Activated CD8-positive, alpha-beta memory T cell treated with anti-CD3 and anti-CD28 coated beads, Interleukin-2, amount 50 U/mL, for 4 hours (primary cell): ENCODE data around the gene C1QTNF1.

ENCODE experiments used
- DNase-seq: peaks from one replicate; pipeline ENCODE4 v3.0.0-alpha.2; 2020

The C1QTNF1 gene

DNA sequence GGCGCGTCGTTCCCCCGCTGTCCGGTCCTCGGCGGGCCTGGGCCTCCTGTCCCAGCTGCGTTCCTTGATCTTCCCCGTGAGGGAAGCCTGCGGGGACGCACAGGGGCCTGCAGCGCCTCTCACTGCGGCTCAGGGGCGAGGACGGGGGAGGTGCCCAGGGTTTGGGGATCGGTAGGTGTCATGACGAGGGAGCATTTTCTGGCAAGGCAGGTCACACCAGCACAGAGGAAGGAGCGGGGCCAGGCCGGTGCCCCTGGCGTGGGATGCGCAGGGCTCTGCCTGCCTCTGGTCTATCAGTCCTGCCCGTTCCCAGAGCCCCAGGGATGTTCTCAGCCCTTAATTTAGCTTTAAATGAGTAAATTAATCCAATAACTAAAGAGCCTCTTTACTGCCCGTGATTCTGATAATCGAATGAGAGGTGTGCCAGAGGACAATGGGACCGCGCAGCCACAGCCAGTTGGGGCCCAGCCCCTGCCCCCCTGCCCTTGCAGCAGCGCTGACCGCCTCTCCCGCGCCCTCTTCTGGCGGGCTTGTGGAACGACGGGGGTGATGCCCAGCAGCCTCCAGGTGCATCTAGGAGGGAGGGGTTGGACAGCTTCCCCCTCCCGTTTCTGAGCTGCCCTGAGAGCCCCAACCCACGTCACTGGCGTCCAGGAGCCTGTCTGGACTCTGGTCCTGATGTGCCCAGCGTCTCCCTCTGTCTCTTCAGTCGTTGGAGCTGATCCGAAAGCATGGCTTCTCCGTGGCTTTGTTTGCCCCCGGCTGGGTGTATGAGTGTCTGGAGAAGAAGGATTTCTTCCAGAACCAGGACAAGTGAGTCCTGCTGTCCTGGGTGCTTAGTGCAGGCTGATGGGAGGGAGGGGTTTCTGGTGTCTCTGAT lies 58.6 kb downstream of the C1QTNF1 start:
- DNase-seq = peak; percentile 38

DNA sequence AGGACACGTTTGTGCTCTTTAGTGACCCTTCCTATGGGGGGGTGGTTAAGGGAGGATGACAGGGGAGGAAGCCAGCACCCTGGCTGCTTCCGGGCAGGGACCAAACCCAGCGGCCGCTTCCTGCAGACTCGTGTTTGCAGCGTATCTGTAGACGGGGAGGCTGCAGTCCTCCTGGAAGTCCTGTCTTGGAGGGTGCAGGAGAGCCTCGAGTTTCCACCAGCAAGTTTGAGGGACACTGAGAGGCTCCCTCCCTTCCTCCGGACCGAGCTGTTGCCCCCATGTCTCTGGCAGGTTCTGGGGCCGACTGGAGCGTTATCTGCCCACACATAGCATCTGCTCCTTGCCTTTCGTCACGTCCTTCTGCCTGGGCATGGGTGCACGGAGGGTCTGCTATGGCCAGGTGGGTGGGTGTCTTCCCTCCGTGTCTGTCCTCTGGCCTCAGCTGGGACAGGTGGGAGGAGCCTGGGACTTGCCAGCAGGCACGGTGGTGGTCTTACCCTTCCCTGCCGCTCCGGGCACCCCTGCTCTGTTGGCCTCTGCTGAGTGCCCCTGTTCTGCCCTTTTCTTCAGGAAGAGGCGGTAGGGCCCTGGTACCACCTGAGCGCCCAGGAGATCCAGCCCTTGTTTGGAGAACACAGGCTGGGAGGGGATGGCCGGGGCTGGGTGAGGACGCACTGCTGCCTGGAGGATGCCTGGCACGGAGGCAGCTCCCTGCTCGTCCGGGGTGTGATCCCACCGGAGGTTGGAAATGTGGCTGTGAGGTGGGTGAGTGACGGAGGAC lies 59.4 kb downstream of the C1QTNF1 start:
- DNase-seq = no peak

DNA sequence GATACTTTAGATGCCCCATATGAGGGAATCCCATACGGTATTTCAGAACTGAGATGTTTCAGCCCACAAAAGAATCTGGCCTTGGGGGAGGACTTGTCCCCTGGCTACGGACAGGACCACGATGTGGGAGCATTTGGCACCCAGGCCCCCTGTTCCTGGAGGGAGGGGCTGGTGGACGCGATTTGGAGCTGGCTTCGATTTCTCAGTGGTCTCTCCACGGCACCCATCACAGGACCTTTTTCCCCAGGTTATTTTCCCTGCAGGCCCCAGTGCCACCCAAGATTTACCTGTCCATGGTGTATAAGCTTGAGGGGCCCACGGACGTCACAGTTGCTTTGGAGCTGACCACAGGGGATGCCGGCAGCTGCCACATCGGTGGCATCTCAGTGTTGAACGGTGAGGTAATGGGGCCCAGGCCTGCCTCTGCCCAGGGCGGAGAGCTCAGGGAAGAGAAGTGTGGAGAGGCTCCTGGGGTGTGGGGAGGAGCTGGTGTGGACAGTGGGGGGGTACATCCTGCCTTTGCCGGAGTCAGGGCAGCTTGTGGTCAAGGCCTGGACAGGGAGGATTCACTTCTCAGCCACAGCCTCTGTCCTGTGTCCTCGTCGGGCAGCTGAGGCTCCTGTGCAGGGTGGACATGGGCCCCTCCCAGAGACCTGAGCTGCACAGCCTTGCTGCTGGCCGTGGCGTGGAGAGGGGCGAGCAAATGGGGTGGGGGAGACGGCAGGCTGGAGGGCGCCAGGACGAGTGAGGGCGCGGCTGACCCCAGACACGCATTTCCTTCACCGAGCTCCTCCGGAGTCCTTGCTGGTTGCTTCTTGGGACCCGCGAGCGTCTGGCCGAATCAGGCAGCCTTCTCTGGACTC lies 60.6 kb downstream of the C1QTNF1 start:
- no peak for DNase-seq

DNA sequence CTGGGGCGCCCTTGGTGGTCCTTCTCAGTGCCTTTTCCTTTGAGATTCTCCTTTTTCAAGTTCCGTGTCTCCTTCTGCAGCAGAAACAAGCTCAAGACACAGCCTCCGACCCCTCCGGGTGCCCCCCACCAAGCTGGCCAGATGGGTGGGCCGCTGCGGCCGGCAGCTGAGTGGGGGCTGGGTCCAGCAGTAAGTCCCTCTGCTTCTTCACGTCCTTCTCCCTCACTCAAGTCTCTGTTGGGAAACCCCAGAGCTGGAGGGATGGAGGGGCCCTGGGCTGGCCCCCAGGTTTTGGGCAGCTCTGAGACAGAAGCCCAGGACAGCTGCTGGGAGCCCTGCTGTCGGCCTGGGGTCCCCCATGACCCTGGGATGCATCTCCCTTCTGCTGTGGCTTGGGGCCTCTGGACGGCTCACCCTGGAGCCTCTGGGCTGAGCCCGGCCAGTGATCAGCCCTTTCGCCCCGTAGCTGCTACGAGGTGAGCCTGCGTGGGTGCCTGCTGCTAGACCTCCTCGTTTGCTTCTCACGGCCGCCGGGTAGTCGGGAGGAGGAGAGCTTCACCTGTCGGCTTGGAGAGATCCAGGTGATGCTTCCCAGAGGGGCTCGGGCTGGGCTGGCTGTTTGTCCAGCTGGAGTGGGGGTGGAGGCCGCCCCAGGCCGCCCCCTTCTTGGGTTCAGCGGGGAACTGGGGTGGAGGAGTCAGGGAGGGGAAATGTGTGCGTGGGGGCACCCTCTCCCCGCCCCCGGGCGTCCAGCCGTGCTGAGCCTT lies 61.4 kb downstream of the C1QTNF1 start:
- no peak for DNase-seq

- DNase-seq = no peak
Observed at GRCh38 chr17:79085921-79086551, 62.1 kb downstream of the C1QTNF1 start.

GRCh38 chr17:79086609-79087427 lies 62.8 kb downstream of the C1QTNF1 start:
- DNase-seq = no peak

GRCh38 chr17:79087428-79088143 lies 63.6 kb downstream of the C1QTNF1 start:
- DNase-seq = peak; percentile 67

- no peak for DNase-seq
Observed at GRCh38 chr17:79088247-79088996, 64.5 kb downstream of the C1QTNF1 start.

GRCh38 chr17:79088997-79089328 lies 65.0 kb downstream of the C1QTNF1 start:
- no peak for DNase-seq

- no peak for DNase-seq
Observed at GRCh38 chr17:79089720-79090442, 65.9 kb downstream of the C1QTNF1 start.

DNA sequence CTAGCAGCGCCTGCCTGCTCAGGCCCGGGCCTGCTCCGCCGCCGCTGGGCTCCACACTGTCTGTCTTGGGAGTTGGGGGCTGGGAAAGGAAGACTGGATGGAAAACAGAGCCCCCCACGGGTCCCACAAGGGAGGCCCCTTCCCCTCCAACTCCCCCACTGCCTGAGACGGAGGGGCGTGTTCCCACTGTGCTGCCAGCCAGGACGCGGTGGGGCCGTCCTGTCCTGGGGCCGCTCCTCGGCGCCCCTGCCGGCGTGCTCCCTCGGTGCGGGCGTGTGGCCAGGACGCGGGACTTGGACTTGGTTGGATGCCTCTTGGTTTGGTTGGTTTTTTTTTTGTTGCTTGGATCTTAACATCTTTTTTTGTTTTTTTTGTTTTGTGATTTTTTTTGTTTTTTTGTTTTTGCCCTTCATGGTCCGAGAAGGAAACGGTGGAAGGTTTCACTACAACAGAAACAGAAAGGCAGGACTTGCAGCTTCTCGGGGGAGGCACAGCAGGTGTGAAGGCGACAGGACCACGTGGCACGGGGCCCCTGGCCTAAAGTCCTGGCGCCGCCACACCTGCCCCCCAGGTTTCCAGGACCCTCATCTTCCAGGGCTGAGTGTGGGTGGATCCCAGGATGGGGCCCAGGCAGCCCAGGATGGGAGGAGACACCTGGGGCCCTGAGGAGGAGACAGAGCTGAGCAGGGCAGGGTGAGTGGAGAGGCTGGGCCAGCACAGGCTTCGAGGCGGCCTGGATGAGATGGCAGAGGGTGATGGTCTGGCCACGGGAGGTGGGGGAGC lies 66.7 kb downstream of the C1QTNF1 start:
- DNase-seq = no peak

GRCh38 chr17:79091226-79091670 lies 67.3 kb downstream of the C1QTNF1 start:
- DNase-seq = no peak

GRCh38 chr17:79092567-79092966 lies 68.6 kb downstream of the C1QTNF1 start:
- DNase-seq = no peak

DNA sequence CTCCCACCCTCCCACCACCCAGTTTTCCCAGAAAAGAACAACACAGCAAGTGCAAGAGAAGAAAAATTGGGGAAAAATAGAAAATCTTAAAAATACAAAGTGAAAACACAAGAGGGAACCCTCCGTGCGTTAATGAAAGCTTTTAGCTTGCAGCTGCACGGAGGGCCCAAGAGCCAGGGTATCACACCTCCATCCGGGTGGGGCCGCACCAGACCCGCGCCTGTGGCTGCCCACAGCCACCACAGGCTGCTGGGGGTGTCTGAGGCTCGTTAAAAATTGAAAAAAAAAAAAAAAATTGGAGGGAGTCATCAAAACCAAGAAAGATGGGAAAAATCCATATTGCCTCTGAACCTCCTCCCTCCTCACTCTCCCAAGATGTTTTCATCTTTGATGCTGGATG lies 69.3 kb downstream of the C1QTNF1 start:
- no peak for DNase-seq

GRCh38 chr17:79094261-79094660 lies 70.3 kb downstream of the C1QTNF1 start:
- no peak for DNase-seq

GRCh38 chr17:79095345-79096055 lies 71.5 kb downstream of the C1QTNF1 start:
- DNase-seq = no peak

GRCh38 chr17:79096477-79096876 lies 72.5 kb downstream of the C1QTNF1 start:
- no peak for DNase-seq
